Lower leg skin (tissue), 4 donors: ENCODE results near the gene PRAMEF18. TPM values are rescaled to one million over a fixed set of nuclear protein-coding genes. Genes with fewer than 3 reads are reported as not detected.
A peak's percentile ranks its signal among the peaks of the same experiment; 100 is the strongest.
"Not testable (repeated sequence)": the region's sequence is repeated elsewhere in the genome, so short reads cannot be mapped to it uniquely, and the experiment has no call there.

Experiments
- DNase-seq, 2 donors: peaks; one replicate each; pipeline ENCODE4 v3.0.0-alpha.2; 2019; ENCODE audit warnings: low spot score in 2 of 2
- H3K4me3 ChIP-seq: fragments of 200-600 bp; sonication (generic); 2 replicates; pipeline ENCODE4 v1.5.1; 2017; ENCODE audit warnings: mild to moderate bottlenecking, low read depth; ENCODE audit not compliant: poor library complexity, severe bottlenecking
- POLR2A ChIP-seq, 2 donors: fragments of 450-650 bp; IDR thresholded peaks; one replicate each; pipeline ENCODE4 v1.6.1; 2016 to 2017; ENCODE audit warnings: antibody characterized with exemption in 2 of 2, mild to moderate bottlenecking in 1 of 2, moderate library complexity in 1 of 2
- WGBS, 2 donors: methylation state at CpG; one replicate each; pipeline ENCODE4 v1.1.5; 2018; 5-methylcytosine and 5-hydroxymethylcytosine counted together
- intact Hi-C: fragments of 100-400 bp; cut with DNase I; formaldehyde crosslinking; loops from one replicate; pipeline ENCODE4 v1.15.0; 2023; ENCODE audit warnings: low total_unique reads
- total RNA-seq, 4 donors: library from RNA; depleted of rRNA; stranded (reverse); fragments of >200 nt; gene quantifications; one replicate each; pipeline ENCODE4 v1.1.0, GENCODE V29; 2016
- TF ChIP-seq, protein P1 (sequence below), 3 donors: fragments of 450-650 bp; IDR thresholded peaks; one replicate each; pipeline ENCODE4 v1.5.1; 2016; ENCODE audit warnings: antibody characterized with exemption in 3 of 3, mild to moderate bottlenecking in 3 of 3, moderate library complexity in 2 of 3

The PRAMEF18 gene
- total RNA-seq, 4 donors from 2014 or later = not detected

DNA sequence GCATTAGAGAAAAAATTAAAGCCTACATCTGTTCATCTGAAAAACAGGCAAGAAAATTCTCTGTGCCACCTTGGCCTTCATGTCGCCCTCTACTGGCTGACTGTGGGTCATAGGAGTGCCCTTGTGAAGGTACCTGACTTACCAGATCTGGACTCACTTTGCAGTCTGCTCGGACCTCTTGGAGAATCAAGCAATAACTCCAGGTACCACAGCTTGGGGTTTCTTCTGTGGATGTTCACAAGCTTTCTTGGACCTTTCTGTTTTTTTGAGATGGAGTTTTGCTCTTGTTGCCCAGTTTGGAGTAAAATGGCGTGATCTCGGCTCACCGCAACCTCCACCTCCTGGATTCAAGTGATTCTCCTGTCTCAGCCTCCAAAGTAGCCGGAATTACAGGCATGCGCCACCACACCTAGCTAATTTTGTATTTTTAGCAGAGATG is 2.4 kb upstream of the PRAMEF18 start:
- intact Hi-C loops = no loop called here
- TF ChIP-seq, protein P1, sequence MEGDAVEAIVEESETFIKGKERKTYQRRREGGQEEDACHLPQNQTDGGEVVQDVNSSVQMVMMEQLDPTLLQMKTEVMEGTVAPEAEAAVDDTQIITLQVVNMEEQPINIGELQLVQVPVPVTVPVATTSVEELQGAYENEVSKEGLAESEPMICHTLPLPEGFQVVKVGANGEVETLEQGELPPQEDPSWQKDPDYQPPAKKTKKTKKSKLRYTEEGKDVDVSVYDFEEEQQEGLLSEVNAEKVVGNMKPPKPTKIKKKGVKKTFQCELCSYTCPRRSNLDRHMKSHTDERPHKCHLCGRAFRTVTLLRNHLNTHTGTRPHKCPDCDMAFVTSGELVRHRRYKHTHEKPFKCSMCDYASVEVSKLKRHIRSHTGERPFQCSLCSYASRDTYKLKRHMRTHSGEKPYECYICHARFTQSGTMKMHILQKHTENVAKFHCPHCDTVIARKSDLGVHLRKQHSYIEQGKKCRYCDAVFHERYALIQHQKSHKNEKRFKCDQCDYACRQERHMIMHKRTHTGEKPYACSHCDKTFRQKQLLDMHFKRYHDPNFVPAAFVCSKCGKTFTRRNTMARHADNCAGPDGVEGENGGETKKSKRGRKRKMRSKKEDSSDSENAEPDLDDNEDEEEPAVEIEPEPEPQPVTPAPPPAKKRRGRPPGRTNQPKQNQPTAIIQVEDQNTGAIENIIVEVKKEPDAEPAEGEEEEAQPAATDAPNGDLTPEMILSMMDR (IDR thresholded peaks at IDR 0.05) = no peak
- TF ChIP-seq POLR2A (IDR thresholded peaks at IDR 0.05) = no peak
- H3K4me3 ChIP-seq = no peak overlapping the region
- peak in 1 of 2 donors; percentile 82 for DNase-seq
- WGBS, 2 donors = 78 to 79% methylated on average over 7 of the region's 7 CpGs

- H3K4me3 ChIP-seq, intact Hi-C loops: not testable (repeated sequence)
- DNase-seq = peak in 1 of 2 donors; percentile 67
- WGBS, 2 donors = 85 to 86% methylated on average over 8 of the region's 8 CpGs
Observed at GRCh38 chr1:13227271-13228055, 1.5 kb upstream of the PRAMEF18 start.

GRCh38 chr1:13224480-13225060 is 1.4 kb downstream of the PRAMEF18 start:
- no peak for TF ChIP-seq POLR2A (IDR thresholded peaks at IDR 0.05)
- TF ChIP-seq, protein P1 (IDR thresholded peaks at IDR 0.05) = no peak
- DNase-seq = peak in 1 of 2 donors; percentile 62
- H3K4me3 ChIP-seq = no peak overlapping the region
- 77 to 87% methylated on average over 5 of the region's 5 CpGs for whole genome bisulfite sequencing, 2 donors
- intact Hi-C loops = no loop called here

GRCh38 chr1:13222788-13223187 is 3.2 kb downstream of the PRAMEF18 start:
- WGBS, 2 donors = no CpG with 5 or more reads among the region's 4 CpGs

DNA sequence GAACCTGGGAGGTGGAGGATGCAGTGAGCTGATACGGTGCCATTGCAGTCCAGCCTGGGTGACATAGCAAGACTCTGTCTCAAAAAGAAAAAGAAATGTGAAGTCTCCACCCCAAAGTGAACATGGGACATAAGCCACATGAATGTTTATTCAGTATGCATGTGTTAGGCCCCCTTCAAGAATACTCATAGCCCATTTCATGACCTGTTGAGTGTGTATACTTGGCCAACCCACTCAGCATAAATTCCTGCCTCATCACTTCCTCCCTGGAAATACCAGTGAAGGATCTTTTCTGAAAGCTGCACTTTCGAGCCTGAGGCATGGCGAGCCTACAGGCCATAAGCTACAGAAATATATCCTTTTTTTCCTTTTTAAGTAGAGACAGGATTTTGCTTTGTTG is 6.8 kb downstream of the PRAMEF18 start:
- DNase-seq = not testable (repeated sequence)

More at GRCh38 chr1:13222788-13223187, 3.2 kb downstream of the PRAMEF18 start:
- DNase-seq, H3K4me3 ChIP-seq, intact Hi-C loops: not testable (repeated sequence)

DNA sequence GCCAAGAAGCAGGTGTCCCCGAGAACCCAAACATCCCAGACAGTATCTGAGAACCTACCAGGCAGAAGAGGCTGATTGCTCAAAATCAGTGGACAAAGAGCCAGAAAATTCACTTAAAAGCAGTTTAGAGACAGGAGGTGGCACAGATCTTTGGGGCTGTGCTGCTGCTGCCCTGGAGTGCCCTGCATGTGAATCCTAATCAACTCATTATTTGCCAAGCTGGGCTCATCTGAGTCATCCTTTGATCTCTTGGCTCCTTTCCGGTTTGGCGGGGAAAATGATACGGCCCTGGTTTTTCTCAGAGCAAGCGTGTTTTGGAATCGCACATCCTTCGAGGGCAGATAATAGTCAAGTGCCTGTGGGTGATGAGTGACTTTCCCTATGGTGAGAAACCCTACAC is 9.3 kb downstream of the PRAMEF18 start:
- DNase-seq, intact Hi-C loops, H3K4me3 ChIP-seq: not testable (repeated sequence)
- WGBS, 2 donors = no CpG with 5 or more reads among the region's 7 CpGs

More for the DNA sequence above, 6.8 kb downstream of the PRAMEF18 start:
- H3K4me3 ChIP-seq, intact Hi-C loops: not testable (repeated sequence)
- no CpG with 5 or more reads among the region's 3 CpGs for WGBS, 2 donors

- no CpG with 5 or more reads among the region's 9 CpGs for WGBS, 2 donors
- DNase-seq, H3K4me3 ChIP-seq, intact Hi-C loops: not testable (repeated sequence)
Observed at GRCh38 chr1:13208712-13209111, 17.2 kb downstream of the PRAMEF18 start.

- WGBS, 2 donors = no CpG with 5 or more reads among the region's 5 CpGs
- DNase-seq, H3K4me3 ChIP-seq, intact Hi-C loops: not testable (repeated sequence)
Observed at GRCh38 chr1:13201309-13201708, 24.6 kb downstream of the PRAMEF18 start, which contains the start of gene PRAMEF13. Gene PRAMEF13, minus strand, starts transcription at chr1:13201409. Its CDS starts 1,820 bp downstream, at chr1:13199589.

Other genes starting within 250 kb of the PRAMEF18 start
- not detected for gene PRAMEF27, start 169.6 kb downstream of the PRAMEF18 start, total RNA-seq
- not detected for gene HNRNPCL3, start 165.4 kb downstream of the PRAMEF18 start, total RNA-seq
- not detected for gene PRAMEF25, start 155.4 kb downstream of the PRAMEF18 start, total RNA-seq
- gene HNRNPCL2, start 109.3 kb downstream of the PRAMEF18 start, total RNA-seq = not detected
- gene PRAMEF26, start 70.1 kb downstream of the PRAMEF18 start, total RNA-seq = not detected
- not detected for gene HNRNPCL4, start 60.5 kb downstream of the PRAMEF18 start, total RNA-seq
- not detected for gene PRAMEF9, start 54.3 kb downstream of the PRAMEF18 start, total RNA-seq
- not detected for gene PRAMEF13, start 24.7 kb downstream of the PRAMEF18 start, total RNA-seq
- gene PRAMEF5, start 28.0 kb upstream of the PRAMEF18 start, total RNA-seq = not detected
- not detected for gene PRAMEF8, start 59.0 kb upstream of the PRAMEF18 start, total RNA-seq
- gene PRAMEF33, start 77.4 kb upstream of the PRAMEF18 start, total RNA-seq = not detected
- not detected for gene PRAMEF15, start 89.4 kb upstream of the PRAMEF18 start, total RNA-seq
- not detected for gene PRAMEF14, start 121.0 kb upstream of the PRAMEF18 start, total RNA-seq
- gene PRAMEF19, start 145.8 kb upstream of the PRAMEF18 start, total RNA-seq = not detected
- gene PRAMEF17, start 163.5 kb upstream of the PRAMEF18 start, total RNA-seq = not detected
- gene PRAMEF20, start 184.3 kb upstream of the PRAMEF18 start, total RNA-seq = not detected